ENCODE results near the gene LRP6. TPM values are rescaled to one million over a fixed set of nuclear protein-coding genes. Genes with fewer than 3 reads are reported as not detected.
"Not testable (repeated sequence)": the region's sequence is repeated elsewhere in the genome, so short reads cannot be mapped to it uniquely, and the experiment has no call there.

Gene LRP6
- total and polyA plus RNA-seq, 4 donors, result 14.7 to 76.8 (median 23.2) TPM

DNA sequence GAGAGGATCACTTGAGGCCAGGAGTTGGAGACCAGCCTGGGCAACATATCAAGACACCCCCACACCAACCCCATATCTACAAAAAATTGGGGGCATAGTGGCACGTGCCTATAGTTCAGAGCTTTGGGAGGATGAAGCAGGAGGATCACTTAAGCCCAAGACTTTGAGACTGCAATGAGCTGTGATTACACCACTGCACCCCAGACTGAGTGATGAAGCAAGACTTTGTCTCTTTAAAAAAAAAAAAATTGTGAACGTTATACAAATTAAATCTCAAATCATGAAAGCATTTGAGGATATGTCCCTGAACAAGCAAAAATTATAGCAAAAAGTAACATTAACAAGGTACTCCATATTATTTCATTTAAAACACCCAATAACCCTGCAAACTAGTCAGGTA is 2.9 kb downstream of the LRP6 start:
- TF ChIP-seq HNF4A (conservative IDR thresholded peaks at IDR 0.05) (peak in 1 of 2 donors; percentile 6), NR2F2 (IDR thresholded peaks at IDR 0.05) (no peak)
- H3K9ac ChIP-seq (ENCODE audit: low read depth in 1 of 2, low read length in 2 of 2), result peak overlapping the region in 1 of 2 donors; percentile 98
- 26% methylated on average over 2 of the region's 2 CpGs for whole genome bisulfite sequencing
- H3K4me3 ChIP-seq (ENCODE audit: low read depth in 1 of 3, low read length in 3 of 3), result peak overlapping the region; percentile 72 to 93 (median 76)
- H3K4me1 ChIP-seq (ENCODE audit: control insufficient read depth in 4 of 4, insufficient read depth in 4 of 4, low read length in 3 of 4), result peaks cover 8 to 26% (median 10%) of the 10 kb centered on the region in 4 donors
- DNase-seq (ENCODE audit: low spot score), result no peak
- H3K9me3 ChIP-seq (ENCODE audit: control insufficient read depth in 4 of 4, low read length in 3 of 4), result no peaks in the 10 kb centered on the region
- H3K36me3 ChIP-seq (ENCODE audit: control insufficient read depth in 4 of 4, insufficient read depth in 3 of 4, low read depth in 1 of 4, low read length in 3 of 4), result no peaks in the 10 kb centered on the region
- peak overlapping the region; percentile 29 to 99 for H3K27ac ChIP-seq (ENCODE audit: low read depth in 1 of 2, low read length in 2 of 2)
- H3K27me3 ChIP-seq (ENCODE audit: control insufficient read depth in 4 of 4, insufficient read depth in 4 of 4, low read length in 3 of 4), result no peaks in the 10 kb centered on the region

DNA sequence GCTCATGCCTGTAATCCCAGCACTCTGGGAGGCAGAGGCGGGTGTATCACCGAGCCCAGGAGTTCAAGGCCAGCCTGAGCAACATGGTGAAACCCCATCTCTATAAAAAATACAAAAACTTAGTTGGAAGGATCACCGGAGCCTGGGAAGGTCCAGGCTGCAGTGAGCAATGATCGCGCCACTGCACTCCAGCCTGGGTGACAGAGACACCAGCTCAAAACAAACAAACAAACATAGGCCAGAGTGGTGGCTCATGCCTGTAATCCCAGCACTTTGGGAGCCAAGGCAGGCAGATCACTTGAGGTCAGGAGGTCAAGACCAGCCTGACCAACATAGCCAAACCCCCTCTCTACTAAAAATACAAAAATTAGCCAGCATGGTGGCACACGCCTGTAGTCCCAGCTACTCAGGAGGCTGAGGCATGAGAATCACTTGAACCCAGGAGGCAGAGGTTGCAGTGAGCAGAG is 10.5 kb downstream of the LRP6 start:
- not testable (repeated sequence) for H3K36me3 ChIP-seq (ENCODE audit: control insufficient read depth in 4 of 4, insufficient read depth in 3 of 4, low read depth in 1 of 4, low read length in 3 of 4); H3K4me3 ChIP-seq (ENCODE audit: low read depth in 1 of 3, low read length in 3 of 3); H3K27me3 ChIP-seq (ENCODE audit: control insufficient read depth in 4 of 4, insufficient read depth in 4 of 4, low read length in 3 of 4); H3K9me3 ChIP-seq (ENCODE audit: control insufficient read depth in 4 of 4, low read length in 3 of 4); H3K9ac ChIP-seq (ENCODE audit: low read depth in 1 of 2, low read length in 2 of 2); DNase-seq (ENCODE audit: low spot score)
- TF ChIP-seq RXRA (IDR thresholded peaks at IDR 0.05), result peak; percentile 66 to 70
- peak; percentile 28 for TF ChIP-seq SP1 (IDR thresholded peaks at IDR 0.05)
- peak; percentile 38 to 55 for TF ChIP-seq HNF4A (conservative IDR thresholded peaks at IDR 0.05)
- TF ChIP-seq RAD21 (IDR thresholded peaks at IDR 0.05), result peak in 1 of 2 donors; percentile 46
- TF ChIP-seq NR2F2 (IDR thresholded peaks at IDR 0.05), result peak; percentile 61
- peaks cover 10 to 20% (median 13%) of the 10 kb centered on the region in 4 donors for H3K4me1 ChIP-seq (ENCODE audit: control insufficient read depth in 4 of 4, insufficient read depth in 4 of 4, low read length in 3 of 4)
- H3K27ac ChIP-seq (ENCODE audit: low read depth in 1 of 2, low read length in 2 of 2), result peak overlapping the region; percentile 28 to 69
- 38% methylated on average over 6 of the region's 6 CpGs for WGBS

DNA sequence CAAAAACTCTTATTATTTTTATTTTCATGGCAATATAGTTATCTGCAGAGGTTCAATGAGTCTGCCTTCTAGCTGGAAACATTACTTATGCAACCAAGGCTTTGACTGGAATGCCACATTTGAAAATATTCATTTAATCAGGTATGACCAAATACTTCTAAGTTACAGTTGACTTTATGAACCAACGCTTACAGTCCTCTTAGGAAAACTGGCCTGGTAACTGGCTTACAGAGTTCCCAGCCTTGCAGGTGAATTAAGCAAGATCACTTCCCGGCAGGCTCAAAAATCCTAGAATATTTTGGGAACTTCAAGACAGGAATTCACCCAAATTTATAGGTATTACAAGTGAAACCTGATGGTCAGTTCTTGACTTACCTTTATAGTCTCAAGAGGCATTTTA is 12.3 kb downstream of the LRP6 start:
- Histone ChIP-seq H3K4me1 (ENCODE audit: control insufficient read depth in 4 of 4, insufficient read depth in 4 of 4, low read length in 3 of 4) (peaks cover 10 to 20% (median 13%) of the 10 kb centered on the region in 4 donors), H3K4me3 (ENCODE audit: low read depth in 1 of 3, low read length in 3 of 3) (no peak overlapping the region), H3K27me3 (ENCODE audit: control insufficient read depth in 4 of 4, insufficient read depth in 4 of 4, low read length in 3 of 4) (no peaks in the 10 kb centered on the region), H3K9ac (ENCODE audit: low read depth in 1 of 2, low read length in 2 of 2) (no peak overlapping the region), H3K27ac (ENCODE audit: low read depth in 1 of 2, low read length in 2 of 2) (no peak overlapping the region), H3K9me3 (ENCODE audit: control insufficient read depth in 4 of 4, low read length in 3 of 4) (no peaks in the 10 kb centered on the region), H3K36me3 (ENCODE audit: control insufficient read depth in 4 of 4, insufficient read depth in 3 of 4, low read depth in 1 of 4, low read length in 3 of 4) (no peaks in the 10 kb centered on the region)
- TF ChIP-seq HNF4A (conservative IDR thresholded peaks at IDR 0.05) (no peak), SP1 (IDR thresholded peaks at IDR 0.05) (no peak), REST (IDR thresholded peaks at IDR 0.05) (no peak), RXRA (IDR thresholded peaks at IDR 0.05) (no peak), FOXA1 (IDR thresholded peaks at IDR 0.05) (no peak), TAF1 (conservative IDR thresholded peaks at IDR 0.05) (no peak), EGR1 (IDR thresholded peaks at IDR 0.05; ENCODE audit: low read depth in 2 of 2) (no peak), NR2F2 (IDR thresholded peaks at IDR 0.05) (no peak), RAD21 (IDR thresholded peaks at IDR 0.05) (no peak), HNF4G (IDR thresholded peaks at IDR 0.05) (no peak), CTCF (IDR thresholded peaks at IDR 0.05; ENCODE audit: low read depth, low read length, missing input control) (no peak), FOXA2 (IDR thresholded peaks at IDR 0.05) (no peak), GABPA (IDR thresholded peaks at IDR 0.05 in 1 of 2, conservative IDR thresholded peaks at IDR 0.05 in 1 of 2) (no peak), JUND (IDR thresholded peaks at IDR 0.05) (no peak), ZBTB33 (IDR thresholded peaks at IDR 0.05) (no peak)
- TF ChIP-seq, protein P1, sequence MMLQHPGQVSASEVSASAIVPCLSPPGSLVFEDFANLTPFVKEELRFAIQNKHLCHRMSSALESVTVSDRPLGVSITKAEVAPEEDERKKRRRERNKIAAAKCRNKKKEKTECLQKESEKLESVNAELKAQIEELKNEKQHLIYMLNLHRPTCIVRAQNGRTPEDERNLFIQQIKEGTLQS (IDR thresholded peaks at IDR 0.05), result no peak
- 62% methylated on average over 2 of the region's 2 CpGs for WGBS
- no peak for DNase-seq (ENCODE audit: low spot score)
